ENCODE data around the gene ODC1. TPM values are rescaled to one million over a fixed set of nuclear protein-coding genes. Genes with fewer than 3 reads are reported as not detected.

The ODC1 gene
- total and polyA plus RNA-seq, 2 of the 4 experiments (the other 2 are of a cell fraction), result 117 to 204 TPM

- Histone ChIP-seq H3K4me1 (ENCODE audit: control insufficient read depth, insufficient read depth, low read length) (peaks cover 3% of the 10 kb centered on the region; the same call in 1 of the 2 replicates), H4K5ac (ENCODE audit: low read depth, low read length) (no peak overlapping the region), H2AK9ac (replicated peaks; ENCODE audit: low read depth, low read length, poor library complexity) (peak overlapping the region; percentile 24), H3K4me2 (ENCODE audit: low read depth, low read length) (no peak overlapping the region), H2BK15ac (ENCODE audit: low read depth, low read length) (no peak overlapping the region), H3K4me3 (ENCODE audit: insufficient read depth, low read depth, low read length) (no peak overlapping the region), H2BK120ac (ENCODE audit: low read depth, low read length) (no peak overlapping the region), H3K27me3 (ENCODE audit: control insufficient read depth, insufficient read depth, low read length) (no peaks in the 10 kb centered on the region), H3K4ac (ENCODE audit: low read depth, low read length) (no peak overlapping the region), H3K9me3 (ENCODE audit: control insufficient read depth, insufficient read depth, low read length) (no peaks in the 10 kb centered on the region), H3K79me1 (ENCODE audit: low read depth in 1 of 2, low read length in 2 of 2) (peaks cover 0 to 12% of the 10 kb centered on the region in 2 experiments; a peak in 2 of 4 replicates), H4K91ac (ENCODE audit: insufficient read depth, low read depth, low read length) (no peak overlapping the region), H3K23ac (ENCODE audit: low read depth, low read length) (no peak overlapping the region), H3K9me1 (ENCODE audit: insufficient read depth, low read length) (peaks cover 9% of the 10 kb centered on the region), H2AFZ (replicated peaks; ENCODE audit: low read length, poor library complexity) (no peak overlapping the region), H2BK20ac (ENCODE audit: low read depth, low read length) (no peak overlapping the region), H3K27ac (ENCODE audit: insufficient read depth, low read length) (no peak overlapping the region), H4K20me1 (ENCODE audit: insufficient read depth, low read length) (peaks cover 10% of the 10 kb centered on the region; the same call in 1 of the 2 replicates), H3K56ac (ENCODE audit: extremely low read depth, insufficient read depth, low read length) (no peak overlapping the region), H3K9ac (ENCODE audit: low read depth, low read length) (no peak overlapping the region), H3K36me3 (ENCODE audit: control insufficient read depth, insufficient read depth, low read length) (peaks cover 3% of the 10 kb centered on the region; the same call in 1 of the 2 replicates), H3K18ac (ENCODE audit: low read depth, low read length) (no peak overlapping the region), H4K8ac (ENCODE audit: low read depth in 2 of 2, low read length in 2 of 2) (no peak overlapping the region), H2BK5ac (ENCODE audit: low read depth, low read length, poor library complexity, severe bottlenecking) (no peak overlapping the region), H3K14ac (replicated peaks; ENCODE audit: low read depth, low read length) (no peak overlapping the region), H2AK5ac (ENCODE audit: low read depth, low read length) (no peak overlapping the region)
- intact Hi-C loops (cut with micrococcal nuclease), result no loop called here
- 90% methylated on average over 2 of the region's 16 CpGs; no CpG with 5 or more reads in 1 of the 2 experiments for WGBS, 2 experiments (ENCODE audit: extremely low coverage in 2 of 2, insufficient read length in 1 of 2)
- DNase-seq, result no peak
- in situ Hi-C loops (cut with MboI; ENCODE audit: low sequenced_read_pairs), result no loop called here
- ChIA-PET CTCF (no interaction called here), POLR2A (ENCODE audit: unreplicated experiment) (no interaction called here)
- TF ChIP-seq CHD1 (IDR thresholded peaks at IDR 0.05; ENCODE audit: low read depth, low read length) (no peak), ELK1 (IDR thresholded peaks at IDR 0.05; ENCODE audit: borderline replicate concordance, low read depth, low read length) (no peak), POLR2A (IDR thresholded peaks at IDR 0.05; ENCODE audit: low read depth, low read length) (no peak), RFX5 (IDR thresholded peaks at IDR 0.05; ENCODE audit: low read depth, low read length) (no peak), RCOR1 (IDR thresholded peaks at IDR 0.05; ENCODE audit: insufficient replicate concordance, low read length) (no peak), NFE2L2 (IDR thresholded peaks at IDR 0.05; ENCODE audit: low read depth, low read length) (no peak), RAD21 (IDR thresholded peaks at IDR 0.05; ENCODE audit: low read length) (no peak), BHLHE40 (IDR thresholded peaks at IDR 0.05; ENCODE audit: low read depth, low read length) (no peak), FOS (IDR thresholded peaks at IDR 0.05; ENCODE audit: low read depth, low read length) (no peak), CEBPB (IDR thresholded peaks at IDR 0.05; ENCODE audit: low read depth, low read length) (no peak), MAZ (IDR thresholded peaks at IDR 0.05; ENCODE audit: borderline replicate concordance, low read depth, low read length) (no peak), MXI1 (IDR thresholded peaks at IDR 0.05; ENCODE audit: borderline replicate concordance, low read depth, low read length) (no peak), SMC3 (IDR thresholded peaks at IDR 0.05; ENCODE audit: low read depth, low read length) (no peak)
- dilution Hi-C loops (cut with HindIII; ENCODE audit: low sequenced_read_pairs, unreplicated experiment), result no loop called here
- BruUV-seq (replicated peaks), result no TSS peak
- no peak for ATAC-seq (ENCODE audit: low read depth)
Measured at GRCh38 chr2:10397297-10397875, 50.7 kb downstream of the ODC1 start.

Data from IMR-90 (cell line).